Tibial nerve (tissue), 4 donors: ENCODE results near the gene AREL1.

Source experiments
- EP300 ChIP-seq, 2 donors: sonication (generic); formaldehyde crosslinking; IDR thresholded peaks; one replicate each; pipeline ENCODE4 v1.6.1; 2017; ENCODE audit warnings: antibody characterized with exemption in 2 of 2, mild to moderate bottlenecking in 1 of 2
- POLR2A ChIP-seq, 2 donors: fragments of 450-650 bp; IDR thresholded peaks; one replicate each; pipeline ENCODE4 v1.6.1; 2017; ENCODE audit warnings: antibody characterized with exemption in 2 of 2, mild to moderate bottlenecking in 2 of 2, moderate library complexity in 2 of 2
- TF ChIP-seq, protein P1 (sequence below), 5 experiments: fragments of 200-600 bp in 3 of 5; fragments of 450-650 bp in 2 of 5; sonication (generic) in 3 of 5; IDR thresholded peaks; one replicate each; pipeline ENCODE4 v1.5.1; 2016 to 2019; ENCODE audit warnings: antibody characterized with exemption in 5 of 5, mild to moderate bottlenecking in 3 of 5, moderate library complexity in 2 of 5

- TF ChIP-seq, protein P1, sequence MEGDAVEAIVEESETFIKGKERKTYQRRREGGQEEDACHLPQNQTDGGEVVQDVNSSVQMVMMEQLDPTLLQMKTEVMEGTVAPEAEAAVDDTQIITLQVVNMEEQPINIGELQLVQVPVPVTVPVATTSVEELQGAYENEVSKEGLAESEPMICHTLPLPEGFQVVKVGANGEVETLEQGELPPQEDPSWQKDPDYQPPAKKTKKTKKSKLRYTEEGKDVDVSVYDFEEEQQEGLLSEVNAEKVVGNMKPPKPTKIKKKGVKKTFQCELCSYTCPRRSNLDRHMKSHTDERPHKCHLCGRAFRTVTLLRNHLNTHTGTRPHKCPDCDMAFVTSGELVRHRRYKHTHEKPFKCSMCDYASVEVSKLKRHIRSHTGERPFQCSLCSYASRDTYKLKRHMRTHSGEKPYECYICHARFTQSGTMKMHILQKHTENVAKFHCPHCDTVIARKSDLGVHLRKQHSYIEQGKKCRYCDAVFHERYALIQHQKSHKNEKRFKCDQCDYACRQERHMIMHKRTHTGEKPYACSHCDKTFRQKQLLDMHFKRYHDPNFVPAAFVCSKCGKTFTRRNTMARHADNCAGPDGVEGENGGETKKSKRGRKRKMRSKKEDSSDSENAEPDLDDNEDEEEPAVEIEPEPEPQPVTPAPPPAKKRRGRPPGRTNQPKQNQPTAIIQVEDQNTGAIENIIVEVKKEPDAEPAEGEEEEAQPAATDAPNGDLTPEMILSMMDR (IDR thresholded peaks at IDR 0.05) = no peak
- no peak for TF ChIP-seq EP300 (IDR thresholded peaks at IDR 0.05)
- no peak for TF ChIP-seq POLR2A (IDR thresholded peaks at IDR 0.05)
These were observed 25.0 kb upstream of the AREL1 start for GRCh38 chr14:74737753-74738325.
